CD14-positive monocyte (primary cell): ENCODE measurements around the gene RBFOX2. TPM values are rescaled to one million over a fixed set of nuclear protein-coding genes. Genes with fewer than 3 reads are reported as not detected.

ENCODE experiments used
- DNase-seq, 3 donors: peaks; one replicate each; pipeline ENCODE4 v3.0.0-alpha.2; 2011 to 2022
- H2AFZ ChIP-seq: 2 replicates; pipeline ENCODE4 v1.6.0; 2012; ENCODE audit warnings: mild to moderate bottlenecking, low read depth, low read length, inconsistent platforms; ENCODE audit not compliant: insufficient read depth, poor library complexity, severe bottlenecking
- H3K27ac ChIP-seq, 2 donors: 1 replicate in 1 of 2; 2 replicates in 1 of 2; pipeline ENCODE4 v1.5.1; 2012 to 2013; ENCODE audit warnings: low read length in 2 of 2, control low read depth in 1 of 2, inconsistent platforms in 1 of 2, low read depth in 1 of 2, mild to moderate bottlenecking in 1 of 2
- H3K27me3 ChIP-seq, 2 donors: one replicate each; pipeline versions ENCODE4 v1.6.0 to v1.6.1; 2011 to 2013; ENCODE audit warnings: low read length in 2 of 2; ENCODE audit not compliant: control insufficient read depth in 2 of 2, insufficient read depth in 2 of 2
- H3K36me3 ChIP-seq, 2 donors: replicated peaks in 1 of 2; 1 replicate in 1 of 2; 2 replicates in 1 of 2; pipeline versions ENCODE4 v1.5.1 to v1.6.1; 2012 to 2013; ENCODE audit warnings: low read length in 2 of 2, control low read depth in 1 of 2, inconsistent platforms in 1 of 2, mild to moderate bottlenecking in 1 of 2; ENCODE audit not compliant: insufficient read depth in 2 of 2, control insufficient read depth in 1 of 2
- H3K4me1 ChIP-seq, 2 donors: 1 replicate in 1 of 2; 2 replicates in 1 of 2; pipeline versions ENCODE4 v1.5.1 to v1.6.1; 2012 to 2013; ENCODE audit warnings: low read length in 2 of 2, control low read depth in 1 of 2, inconsistent platforms in 1 of 2, mild to moderate bottlenecking in 1 of 2, moderate library complexity in 1 of 2; ENCODE audit not compliant: insufficient read depth in 2 of 2, control insufficient read depth in 1 of 2
- H3K4me2 ChIP-seq: replicated peaks from 2 replicates; pipeline ENCODE3; 2012; ENCODE audit warnings: low read length, moderate library complexity, mild to moderate bottlenecking; ENCODE audit not compliant: poor library complexity, severe bottlenecking; ENCODE audit errors: extremely low read depth
- H3K4me3 ChIP-seq, 3 experiments: fragments of 200-600 bp in 1 of 3; sonication (generic) in 1 of 3; replicated peaks in 1 of 3; 1 replicate in 2 of 3; 2 replicates in 1 of 3; pipeline ENCODE4 v1.5.1; 2011 to 2013; ENCODE audit warnings: low read length in 3 of 3, mild to moderate bottlenecking in 3 of 3, control low read depth in 2 of 3, low read depth in 2 of 3, inconsistent platforms in 1 of 3, moderate library complexity in 1 of 3
- H3K79me2 ChIP-seq: 2 replicates; pipeline ENCODE4 v1.6.0; 2012; ENCODE audit warnings: mild to moderate bottlenecking, control low read depth, inconsistent platforms, low read length, moderate library complexity; ENCODE audit not compliant: insufficient read depth
- H3K9ac ChIP-seq: 2 replicates; pipeline ENCODE4 v1.6.0; 2017; ENCODE audit warnings: low read length, mild to moderate bottlenecking; ENCODE audit not compliant: insufficient read depth, poor library complexity, severe bottlenecking
- H3K9me3 ChIP-seq, 2 donors: replicated peaks in 1 of 2; 1 replicate in 1 of 2; 2 replicates in 1 of 2; pipeline versions ENCODE4 v1.5.1 to v1.6.1; 2012 to 2013; ENCODE audit warnings: low read length in 2 of 2, control low read depth in 1 of 2; ENCODE audit not compliant: control insufficient read depth in 1 of 2, insufficient read depth in 1 of 2
- H4K20me1 ChIP-seq: 2 replicates; pipeline ENCODE4 v1.6.0; 2012; ENCODE audit warnings: mild to moderate bottlenecking, low read length, control low read depth, moderate library complexity; ENCODE audit not compliant: insufficient read depth
- H3K27ac Mint-ChIP-seq, 7 donors: one replicate each; pipeline ENCODE4 v1.8.0; 2020; ENCODE audit warnings: mild to moderate bottlenecking in 7 of 7, mixed read lengths in 7 of 7, moderate library complexity in 6 of 7, inconsistent platforms in 2 of 7
- H3K27me3 Mint-ChIP-seq, 3 donors: one replicate each; pipeline ENCODE4 v1.8.0; 2021 to 2022; ENCODE audit warnings: low read depth in 3 of 3, mild to moderate bottlenecking in 3 of 3, mixed read lengths in 3 of 3, moderate library complexity in 3 of 3, inconsistent platforms in 1 of 3
- H3K36me3 Mint-ChIP-seq, 2 donors: one replicate each; pipeline ENCODE4 v1.8.0; 2020; ENCODE audit warnings: mixed read lengths in 2 of 2, inconsistent platforms in 1 of 2, mild to moderate bottlenecking in 1 of 2
- H3K4me1 Mint-ChIP-seq: one replicate; pipeline ENCODE4 v1.8.0; 2020; ENCODE audit warnings: mild to moderate bottlenecking, mixed read lengths
- H3K4me3 Mint-ChIP-seq, 2 donors: one replicate each; pipeline ENCODE4 v1.8.0; 2020; ENCODE audit warnings: mild to moderate bottlenecking in 2 of 2, mixed read lengths in 2 of 2, moderate library complexity in 1 of 2
- H3K9me3 Mint-ChIP-seq, 7 donors: one replicate each; pipeline ENCODE4 v1.8.0; 2020 to 2022; ENCODE audit warnings: mixed read lengths in 7 of 7, mild to moderate bottlenecking in 6 of 7, moderate library complexity in 6 of 7, inconsistent platforms in 2 of 7
- WGBS: methylation state at CpG from one replicate; pipeline ENCODE4 v1.1.5; 2013; ENCODE audit warnings: missing lambda C conversion rate; ENCODE audit not compliant: insufficient coverage; 5-methylcytosine and 5-hydroxymethylcytosine counted together
- intact Hi-C, 2 donors: fragments of 100-400 bp; cut with micrococcal nuclease; formaldehyde crosslinking; loops; one replicate each; pipeline versions ENCODE4 v1.15.0 to v1.15.1; 2023
- polyA plus RNA-seq, 3 donors: library from polyadenylated mRNA; depleted of rRNA in 1 of 3; unstranded in 2 of 3; stranded (reverse) in 1 of 3; fragments of 300-500 nt in 2 of 3; fragments of >200 nt in 1 of 3; fragmentation: Illumina TruSeq in 2 of 3; gene quantifications; 1 replicate in 2 of 3; 2 replicates in 1 of 3; pipeline ENCODE4 v1.2.3, GENCODE V29; 2012 to 2021
- TF ChIP-seq, protein P1 (sequence below): fragments of 200-600 bp; IDR thresholded peaks from one replicate; pipeline ENCODE4 v1.8.0; 2022; ENCODE audit warnings: antibody characterized with exemption, mild to moderate bottlenecking

The RBFOX2 gene
- polyA plus RNA-seq, 3 donors, result not detected

DNA sequence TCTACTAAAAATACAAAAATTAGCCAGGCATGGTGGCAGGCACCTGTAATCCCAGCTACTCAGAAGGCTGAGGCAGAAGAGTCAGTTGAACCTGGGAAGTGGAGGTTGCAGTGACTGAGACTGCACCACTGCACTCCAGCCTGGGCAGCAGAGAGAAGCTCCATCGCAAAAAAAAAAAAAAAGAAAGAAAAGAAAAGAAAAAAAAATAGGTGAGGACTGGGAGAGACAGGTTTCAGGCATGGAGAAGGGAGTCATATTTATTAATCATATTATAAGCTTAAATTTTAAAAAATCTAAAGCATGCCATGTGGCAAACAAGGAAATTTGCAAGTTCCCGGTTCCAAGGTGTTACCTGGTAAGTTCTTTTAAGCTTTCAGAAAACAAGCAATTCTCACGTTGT, 311.1 kb downstream of the RBFOX2 start, which contains the start of gene APOL5:
Gene APOL5, plus strand, starts transcription at position 301 of the 400 bp plus-strand sequence. Its CDS starts 0 bp downstream, at position 301.
- Histone ChIP-seq H4K20me1 (no peaks in the 10 kb centered on the region), H3K4me1 (no peaks in the 10 kb centered on the region), H2AFZ (no peak within 1 kb of the TSS), H3K36me3 (no peaks in the 10 kb centered on the region), H3K4me3 (no peak within 1 kb of the TSS), H3K9ac (no peak within 1 kb of the TSS), H3K4me2 (no peak within 1 kb of the TSS), H3K27ac (no peak within 1 kb of the TSS), H3K27me3 (no peaks in the 10 kb centered on the region), H3K79me2 (no peaks in the 10 kb centered on the region), H3K9me3 (peaks cover 0 to 6% of the 10 kb centered on the region in 2 donors)
- Mint-ChIP-seq H3K27me3 (peaks cover 1 to 6% (median 2%) of the 10 kb centered on the region in 3 donors), H3K4me3 (no peak within 1 kb of the TSS), H3K36me3 (no peaks in the 10 kb centered on the region), H3K9me3 (peaks cover 8 to 14% (median 11%) of the 10 kb centered on the region in 7 donors), H3K4me1 (peaks cover under 1% of the 10 kb centered on the region), H3K27ac (no peak within 1 kb of the TSS)
- TF ChIP-seq, protein P1, sequence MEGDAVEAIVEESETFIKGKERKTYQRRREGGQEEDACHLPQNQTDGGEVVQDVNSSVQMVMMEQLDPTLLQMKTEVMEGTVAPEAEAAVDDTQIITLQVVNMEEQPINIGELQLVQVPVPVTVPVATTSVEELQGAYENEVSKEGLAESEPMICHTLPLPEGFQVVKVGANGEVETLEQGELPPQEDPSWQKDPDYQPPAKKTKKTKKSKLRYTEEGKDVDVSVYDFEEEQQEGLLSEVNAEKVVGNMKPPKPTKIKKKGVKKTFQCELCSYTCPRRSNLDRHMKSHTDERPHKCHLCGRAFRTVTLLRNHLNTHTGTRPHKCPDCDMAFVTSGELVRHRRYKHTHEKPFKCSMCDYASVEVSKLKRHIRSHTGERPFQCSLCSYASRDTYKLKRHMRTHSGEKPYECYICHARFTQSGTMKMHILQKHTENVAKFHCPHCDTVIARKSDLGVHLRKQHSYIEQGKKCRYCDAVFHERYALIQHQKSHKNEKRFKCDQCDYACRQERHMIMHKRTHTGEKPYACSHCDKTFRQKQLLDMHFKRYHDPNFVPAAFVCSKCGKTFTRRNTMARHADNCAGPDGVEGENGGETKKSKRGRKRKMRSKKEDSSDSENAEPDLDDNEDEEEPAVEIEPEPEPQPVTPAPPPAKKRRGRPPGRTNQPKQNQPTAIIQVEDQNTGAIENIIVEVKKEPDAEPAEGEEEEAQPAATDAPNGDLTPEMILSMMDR, result no peak
- no peak for DNase-seq
- intact Hi-C loops, result no loop called here
- 100% methylated on average over 1 of the region's 3 CpGs for WGBS

DNA sequence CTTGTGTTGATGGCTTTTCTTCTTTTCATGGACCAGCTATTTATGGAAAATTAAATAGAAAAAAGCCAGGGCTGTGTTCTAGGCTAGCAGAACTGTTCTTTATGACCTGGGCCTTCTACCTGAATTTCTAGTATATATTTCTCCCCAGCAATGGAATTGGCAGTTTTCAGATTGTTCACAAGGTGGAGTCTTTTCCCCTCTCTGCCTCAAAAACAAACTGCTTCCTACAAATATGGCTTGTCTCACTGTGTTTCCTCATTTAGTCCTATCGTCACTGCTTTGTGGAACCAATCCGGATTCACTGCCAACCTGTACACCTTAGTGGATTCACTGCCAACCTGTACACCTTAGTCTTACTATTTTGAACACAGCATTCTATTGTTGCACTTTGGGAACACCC, 316.0 kb downstream of the RBFOX2 start:
- H3K27ac ChIP-seq, result no peak overlapping the region
- H3K27me3 ChIP-seq, result no peaks in the 10 kb centered on the region
- no peak overlapping the region for H3K4me2 ChIP-seq
- peaks cover 12 to 18% (median 15%) of the 10 kb centered on the region in 7 donors for H3K9me3 Mint-ChIP-seq
- H3K36me3 Mint-ChIP-seq, result no peaks in the 10 kb centered on the region
- no peak for DNase-seq
- no peak overlapping the region for H3K4me3 Mint-ChIP-seq
- H3K79me2 ChIP-seq, result no peaks in the 10 kb centered on the region
- H3K4me1 Mint-ChIP-seq, result no peaks in the 10 kb centered on the region
- no peak overlapping the region for H3K9ac ChIP-seq
- TF ChIP-seq, protein P1, result no peak
- H4K20me1 ChIP-seq, result no peaks in the 10 kb centered on the region
- H3K4me1 ChIP-seq, result no peaks in the 10 kb centered on the region
- H3K27me3 Mint-ChIP-seq, result peaks cover 2 to 6% (median 5%) of the 10 kb centered on the region in 3 donors
- no peaks in the 10 kb centered on the region for H3K36me3 ChIP-seq
- 100% methylated on average over 2 of the region's 2 CpGs for WGBS
- H3K9me3 ChIP-seq, result peaks cover 7 to 9% of the 10 kb centered on the region in 2 donors
- H2AFZ ChIP-seq, result no peak overlapping the region
- H3K27ac Mint-ChIP-seq, result no peak overlapping the region
- intact Hi-C loops, result no loop called here
- no peak overlapping the region for H3K4me3 ChIP-seq
